GM12864 (cell line): ENCODE data around the gene OR4K17.
"Not testable (repeated sequence)": the region's sequence is repeated elsewhere in the genome, so short reads cannot be mapped to it uniquely, and the experiment has no call there.

ENCODE experiments used
- DNase-seq: peaks from one replicate; pipeline ENCODE4 v3.0.0-alpha.2; 2011; ENCODE audit warnings: low read depth
- H3K4me3 ChIP-seq: 2 replicates; pipeline ENCODE4 v1.5.1; 2011; ENCODE audit warnings: mild to moderate bottlenecking, low read depth, low read length, control low read depth
- TF ChIP-seq, protein P1 (sequence below): IDR thresholded peaks from 2 replicates; pipeline ENCODE4 v1.5.1; 2011; ENCODE audit warnings: low read depth, mild to moderate bottlenecking, moderate library complexity, low read length, control low read depth, inconsistent platforms; ENCODE audit errors: missing control alignments

OR4K17 gene, protein sequence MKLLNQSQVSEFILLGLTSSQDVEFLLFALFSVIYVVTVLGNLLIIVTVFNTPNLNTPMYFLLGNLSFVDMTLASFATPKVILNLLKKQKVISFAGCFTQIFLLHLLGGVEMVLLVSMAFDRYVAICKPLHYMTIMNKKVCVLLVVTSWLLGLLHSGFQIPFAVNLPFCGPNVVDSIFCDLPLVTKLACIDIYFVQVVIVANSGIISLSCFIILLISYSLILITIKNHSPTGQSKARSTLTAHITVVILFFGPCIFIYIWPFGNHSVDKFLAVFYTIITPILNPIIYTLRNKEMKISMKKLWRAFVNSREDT

DNA sequence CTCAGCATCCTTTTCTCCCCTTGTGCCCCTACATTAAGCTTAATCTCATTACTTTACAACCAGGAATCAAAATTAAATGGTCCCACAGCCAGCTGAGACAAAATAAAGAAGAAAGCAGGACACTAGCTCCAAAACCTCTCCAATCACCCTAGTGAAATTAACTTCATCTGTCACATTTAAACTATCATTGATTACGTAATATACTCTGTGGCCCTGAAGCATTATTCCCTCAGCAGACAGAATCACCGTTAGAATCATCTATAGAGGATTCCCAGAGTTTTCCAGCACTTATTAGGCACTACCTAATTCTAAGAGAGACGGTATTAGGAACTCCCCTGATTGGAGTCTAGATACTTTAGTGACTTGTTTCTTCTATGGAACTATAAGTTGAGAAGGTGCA lies at the start of gene OR4K17:
OR4K17 (plus strand) TSS at position 302 of the 400 bp plus-strand sequence. CDS start 6,761 bp downstream, outside the sequence.
- TF ChIP-seq, protein P1, sequence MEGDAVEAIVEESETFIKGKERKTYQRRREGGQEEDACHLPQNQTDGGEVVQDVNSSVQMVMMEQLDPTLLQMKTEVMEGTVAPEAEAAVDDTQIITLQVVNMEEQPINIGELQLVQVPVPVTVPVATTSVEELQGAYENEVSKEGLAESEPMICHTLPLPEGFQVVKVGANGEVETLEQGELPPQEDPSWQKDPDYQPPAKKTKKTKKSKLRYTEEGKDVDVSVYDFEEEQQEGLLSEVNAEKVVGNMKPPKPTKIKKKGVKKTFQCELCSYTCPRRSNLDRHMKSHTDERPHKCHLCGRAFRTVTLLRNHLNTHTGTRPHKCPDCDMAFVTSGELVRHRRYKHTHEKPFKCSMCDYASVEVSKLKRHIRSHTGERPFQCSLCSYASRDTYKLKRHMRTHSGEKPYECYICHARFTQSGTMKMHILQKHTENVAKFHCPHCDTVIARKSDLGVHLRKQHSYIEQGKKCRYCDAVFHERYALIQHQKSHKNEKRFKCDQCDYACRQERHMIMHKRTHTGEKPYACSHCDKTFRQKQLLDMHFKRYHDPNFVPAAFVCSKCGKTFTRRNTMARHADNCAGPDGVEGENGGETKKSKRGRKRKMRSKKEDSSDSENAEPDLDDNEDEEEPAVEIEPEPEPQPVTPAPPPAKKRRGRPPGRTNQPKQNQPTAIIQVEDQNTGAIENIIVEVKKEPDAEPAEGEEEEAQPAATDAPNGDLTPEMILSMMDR: no peak
- H3K4me3 ChIP-seq: no peak within 1 kb of the TSS
- no peak for DNase-seq

DNA sequence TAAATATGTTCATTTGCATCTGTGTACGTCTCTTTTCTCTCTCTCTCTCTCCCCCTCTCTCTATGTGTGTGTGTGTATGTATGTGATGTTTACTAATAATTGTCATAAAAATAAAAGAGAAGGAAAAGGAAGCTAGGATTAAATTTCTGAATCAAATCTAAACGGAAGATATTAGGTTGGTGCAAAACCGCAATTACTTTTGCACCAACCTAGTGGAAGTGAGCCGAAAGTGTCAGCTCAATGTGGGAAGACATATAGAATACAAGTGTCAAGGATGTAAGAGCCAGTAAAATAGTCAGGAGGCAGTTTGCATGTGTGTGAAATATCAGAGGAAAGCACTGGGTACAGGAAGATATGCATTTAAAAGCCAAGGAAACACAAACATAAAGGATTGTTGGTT lies 18.5 kb upstream of the OR4K17 start:
- TF ChIP-seq, protein P1: no peak
- no peak for DNase-seq
- H3K4me3 ChIP-seq: no peak overlapping the region

DNA sequence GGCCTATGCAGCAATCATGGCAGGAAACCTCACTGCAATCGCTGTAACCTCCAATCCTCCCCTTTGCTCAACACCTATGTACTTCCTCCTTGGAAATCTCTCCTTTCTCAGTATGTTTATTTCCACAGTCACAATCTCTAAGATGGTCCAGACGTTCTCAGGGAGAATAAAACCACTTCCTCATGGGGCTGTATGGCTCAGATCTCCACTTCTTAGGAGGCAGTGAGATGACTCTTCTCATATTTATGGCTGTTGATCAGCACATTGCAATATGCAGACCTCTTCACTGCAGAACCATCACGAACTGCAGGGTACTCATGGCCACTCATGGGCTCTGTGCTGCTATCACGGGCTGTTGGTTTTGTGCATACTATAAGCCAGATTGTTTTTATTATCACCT lies 17.1 kb upstream of the OR4K17 start:
- DNase-seq: no peak
- TF ChIP-seq, protein P1: no peak

DNA sequence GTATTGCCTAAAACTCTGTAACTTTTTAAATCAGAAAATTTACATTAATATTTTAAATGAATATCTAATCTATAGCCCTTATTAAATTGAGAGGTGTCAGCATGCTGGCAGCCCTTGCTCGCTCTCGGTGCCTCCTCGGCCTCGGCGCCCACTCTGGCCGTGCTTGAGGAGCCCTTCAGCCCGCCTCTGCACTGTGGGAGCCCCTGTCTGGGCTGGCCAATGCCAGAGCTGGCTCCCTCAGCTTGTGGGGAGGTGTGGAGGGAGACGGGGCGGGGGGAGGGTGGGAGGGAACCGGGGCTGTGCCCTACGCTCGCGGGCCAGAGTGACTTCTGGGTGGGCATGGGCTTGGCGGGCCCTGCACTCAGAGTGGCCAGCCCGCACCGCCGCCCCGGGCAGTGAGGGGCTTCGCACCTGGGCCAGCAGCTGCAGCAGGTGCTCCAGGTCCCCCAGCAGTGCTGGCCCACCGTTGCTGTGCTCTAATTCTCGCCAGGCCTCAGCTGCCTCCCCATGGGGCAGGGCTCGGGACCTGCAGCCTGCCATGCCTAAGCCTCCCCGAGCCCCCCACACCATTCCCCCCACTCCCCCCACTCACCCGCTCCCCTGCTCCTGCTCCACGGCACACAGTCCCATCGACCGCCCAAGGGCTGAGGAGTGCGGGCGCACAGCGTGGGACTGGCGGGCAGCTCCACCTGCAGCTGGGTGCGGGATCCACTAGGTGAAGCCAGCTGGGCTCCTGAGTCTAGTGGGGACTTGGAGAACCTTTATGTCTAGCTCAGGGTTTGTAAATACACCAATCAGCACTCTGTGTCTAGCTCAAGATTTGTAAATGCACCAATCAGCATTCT lies 11.4 kb upstream of the OR4K17 start:
- DNase-seq, H3K4me3 ChIP-seq: not testable (repeated sequence)

More for the DNA sequence above, 17.1 kb upstream of the OR4K17 start:
- H3K4me3 ChIP-seq: no peak overlapping the region

DNA sequence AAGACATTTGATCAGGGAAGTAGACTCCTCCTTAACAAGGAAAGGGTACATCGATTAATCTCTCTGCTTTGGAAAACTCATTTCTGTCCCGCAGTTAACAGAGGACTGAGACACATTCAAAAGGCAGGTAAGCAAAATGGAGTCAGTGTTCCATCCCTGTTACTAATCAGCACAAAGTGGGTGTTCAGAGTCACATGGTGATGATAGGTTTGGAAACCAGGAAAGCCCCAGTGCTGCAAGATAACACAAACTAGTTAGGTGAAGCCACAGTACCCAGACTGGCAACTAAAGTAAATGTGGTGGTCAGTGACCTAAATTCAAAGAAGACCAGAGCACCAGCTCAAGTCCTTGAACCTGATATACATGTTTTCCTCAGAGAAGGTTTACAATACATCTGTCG lies 1.8 kb downstream of the OR4K17 start:
- no peak for DNase-seq
- no peak overlapping the region for H3K4me3 ChIP-seq
- TF ChIP-seq, protein P1: no peak

DNA sequence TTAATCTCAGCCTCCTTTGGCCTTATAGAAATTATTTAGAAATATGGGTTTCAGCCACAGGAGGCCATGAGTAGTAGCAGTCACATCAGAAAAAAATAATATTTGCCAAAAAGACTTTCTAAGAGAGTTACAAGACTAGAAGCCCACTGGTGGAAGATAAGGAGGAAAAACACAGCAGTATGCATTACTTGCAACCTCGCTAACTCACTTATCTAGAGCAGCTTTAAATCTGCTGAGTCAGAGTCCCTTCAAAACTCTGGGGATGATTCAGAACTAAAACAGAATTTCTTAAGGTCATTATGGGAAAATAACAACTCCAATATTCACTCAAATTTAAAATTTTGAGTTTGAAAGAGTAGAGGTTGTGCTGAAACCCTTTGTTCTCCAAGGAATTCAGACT lies 6.2 kb downstream of the OR4K17 start:
- no peak for DNase-seq
- TF ChIP-seq, protein P1: no peak
- no peak overlapping the region for H3K4me3 ChIP-seq

DNA sequence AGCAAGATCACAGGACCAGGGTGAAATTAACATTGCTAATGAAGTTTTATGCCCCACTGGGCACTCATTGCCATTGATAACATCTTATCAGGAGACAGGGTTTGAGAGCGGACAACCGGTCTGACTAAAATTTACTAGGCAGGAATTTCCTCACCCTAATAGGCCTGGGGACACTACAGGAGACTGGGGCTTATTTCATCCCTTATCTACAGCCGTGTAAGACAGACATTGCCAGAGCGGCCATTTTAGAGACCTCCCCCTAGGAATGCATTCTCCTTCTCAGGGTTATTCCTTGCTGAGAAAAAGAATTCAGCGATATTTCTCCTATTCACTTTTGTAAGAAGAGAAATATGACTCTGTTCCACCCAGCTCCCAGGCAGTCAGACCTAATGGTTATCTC lies 8.3 kb downstream of the OR4K17 start:
- TF ChIP-seq, protein P1: no peak
- no peak overlapping the region for H3K4me3 ChIP-seq
- no peak for DNase-seq
